DMS153 treated with DMSO at 0.1 percent for 48 hours (cell line): ENCODE data around the gene SLBP.

ENCODE experiments used
- DNase-seq: peaks from one replicate; lab custom pipeline; 2025; ENCODE audit not compliant: unreplicated experiment; lab: John Stamatoyannopoulos, UW

The SLBP gene

GRCh38 chr4:1727117-1728031 lies 15.3 kb upstream of the SLBP start:
- no peak for DNase-seq

GRCh38 chr4:1726146-1726934 lies 14.2 kb upstream of the SLBP start:
- peak; percentile 4 for DNase-seq

DNA sequence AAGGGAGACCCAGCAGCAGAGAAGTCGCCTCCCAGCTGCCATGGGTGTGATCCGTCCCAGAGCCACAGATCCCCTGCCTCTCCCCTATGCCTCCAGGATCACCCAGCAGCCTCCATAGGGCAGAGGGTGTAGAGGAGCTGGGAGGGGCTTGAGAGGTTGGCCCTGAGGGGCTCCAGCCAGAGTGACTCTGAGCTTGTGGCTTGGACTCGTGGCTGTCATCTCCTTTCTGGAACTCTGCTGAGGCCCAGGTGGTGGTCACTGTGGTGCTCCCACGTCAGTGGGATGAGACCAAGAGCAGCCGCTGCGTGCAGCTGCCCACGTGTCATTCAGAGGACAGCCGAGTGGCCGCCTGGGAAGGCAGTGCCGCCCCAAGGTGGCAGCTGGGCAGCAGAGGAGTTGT lies 13.4 kb upstream of the SLBP start:
- no peak for DNase-seq

- DNase-seq: no peak
Observed at GRCh38 chr4:1723131-1723801, 11.1 kb upstream of the SLBP start.

DNA sequence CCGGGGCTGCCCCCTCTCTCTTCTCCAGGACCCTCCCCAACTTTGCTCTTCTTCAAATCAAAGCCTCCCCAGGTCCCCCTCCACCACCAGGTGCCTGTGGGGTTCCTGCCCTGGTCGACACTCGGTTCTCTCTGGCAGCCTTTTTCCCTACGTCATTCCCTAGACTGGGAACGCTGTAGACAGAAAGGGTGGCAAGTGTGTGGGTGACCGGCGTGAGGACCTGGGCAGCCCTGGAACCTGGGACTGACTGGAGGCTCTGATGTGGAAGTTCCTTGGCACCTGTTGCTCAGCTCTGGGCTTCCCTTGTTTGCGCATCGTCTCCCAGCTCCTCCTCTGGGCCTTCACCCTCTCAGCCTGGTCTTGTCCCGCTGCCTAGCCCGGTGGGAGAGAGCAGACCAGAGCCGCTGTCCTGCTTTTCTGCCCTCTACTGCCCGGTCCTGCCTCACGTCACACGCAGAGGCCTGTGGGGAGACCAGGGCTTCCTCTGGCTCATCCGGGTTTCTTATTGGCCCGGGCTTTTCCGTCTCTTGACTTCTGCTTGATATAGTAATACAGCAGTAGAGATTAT lies 10.5 kb upstream of the SLBP start:
- DNase-seq: no peak

DNA sequence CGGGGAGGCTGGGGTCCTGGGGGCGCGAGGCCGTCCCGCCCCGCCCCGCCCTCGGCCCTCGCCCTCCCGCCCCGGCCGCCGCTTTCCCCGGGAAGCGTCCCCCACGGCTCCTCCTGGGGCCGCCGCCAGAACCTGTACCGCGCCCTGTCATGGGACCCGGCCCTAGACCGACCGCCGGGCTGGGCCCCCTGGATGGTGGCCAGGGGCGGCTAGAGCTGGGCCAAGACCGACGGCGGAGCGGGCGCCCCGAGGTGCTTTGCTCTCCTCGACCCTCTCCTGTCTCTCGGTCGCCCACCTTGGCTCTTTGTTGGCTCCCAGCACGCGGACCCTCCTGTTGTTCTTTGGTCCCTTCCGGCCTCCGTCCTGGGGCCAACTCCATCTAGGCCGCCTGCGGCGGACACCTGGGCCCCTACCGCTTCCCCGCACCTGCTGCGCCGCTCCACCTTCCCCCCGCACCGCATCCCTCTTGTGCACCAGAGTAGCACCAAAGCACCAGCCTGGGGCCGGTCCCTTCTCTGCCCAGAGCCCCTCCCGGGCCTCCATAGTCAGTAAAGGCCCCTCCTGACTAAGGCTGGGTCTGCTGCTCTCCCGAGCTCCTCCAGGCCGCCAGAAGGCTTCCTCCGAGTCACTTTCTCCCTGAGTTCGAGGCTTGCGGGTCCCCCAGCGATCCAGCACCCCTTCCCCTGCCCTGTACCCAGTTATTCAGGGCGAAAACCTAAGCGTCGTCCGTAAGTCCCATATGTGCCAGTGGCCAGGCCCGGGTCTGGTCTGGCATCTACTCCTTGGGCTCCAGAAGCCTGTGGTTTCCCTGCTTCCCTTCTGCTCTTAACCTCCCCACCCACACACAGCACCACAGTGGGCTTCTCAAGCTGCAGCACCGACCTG lies 9.8 kb upstream of the SLBP start:
- DNase-seq: no peak

DNA sequence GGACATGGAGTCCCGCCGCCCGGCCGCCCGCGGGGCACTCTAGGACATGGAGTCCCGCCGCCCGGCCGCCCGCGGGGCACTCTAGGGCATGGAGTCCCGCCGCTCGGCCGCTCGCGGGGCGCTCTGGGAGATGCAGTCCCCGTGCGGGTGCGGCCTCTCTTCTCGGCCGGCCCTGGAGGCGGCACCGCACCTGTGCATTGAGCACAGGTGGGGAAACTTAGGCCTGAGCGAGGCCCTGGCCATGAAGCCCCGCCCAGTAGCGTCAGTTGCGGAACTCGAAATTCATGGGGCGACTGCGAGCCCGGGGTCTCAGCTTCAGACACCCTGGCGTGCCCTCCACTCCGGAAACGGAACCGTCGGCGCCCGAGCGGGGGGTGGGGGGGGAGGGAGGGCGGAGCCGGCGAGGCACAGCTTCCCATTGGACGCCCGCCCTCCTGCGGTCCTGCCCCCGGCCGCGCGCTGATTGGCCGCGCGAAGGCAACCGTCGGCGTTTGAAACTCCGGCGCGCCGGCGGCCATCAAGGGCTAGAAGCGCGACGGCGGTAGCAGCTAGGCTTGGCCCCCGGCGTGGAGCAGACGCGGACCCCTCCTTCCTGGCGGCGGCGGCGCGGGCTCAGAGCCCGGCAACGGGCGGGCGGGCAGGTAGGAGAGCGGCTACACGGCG lies 9.0 kb upstream of the SLBP start, which contains the start of the genes TACC3 and TMEM129:
Gene TACC3, plus strand, starts transcription at position 519 of the 663 bp plus-strand sequence. CDS start 1,901 bp downstream, outside the sequence.
Gene TMEM129, minus strand, starts transcription at position 321 of the 663 bp plus-strand sequence. CDS start 486 bp downstream, outside the sequence.
- DNase-seq: peak; percentile 75

- no peak for DNase-seq
Observed at GRCh38 chr4:1720163-1720983, 8.3 kb upstream of the SLBP start.

- no peak for DNase-seq
Observed at GRCh38 chr4:1718095-1718850, 6.2 kb upstream of the SLBP start.

- DNase-seq: no peak
Observed at GRCh38 chr4:1717129-1718094, 5.3 kb upstream of the SLBP start.

GRCh38 chr4:1716065-1716945 lies 4.2 kb upstream of the SLBP start:
- no peak for DNase-seq

GRCh38 chr4:1715002-1715758 lies 3.1 kb upstream of the SLBP start:
- no peak for DNase-seq

DNA sequence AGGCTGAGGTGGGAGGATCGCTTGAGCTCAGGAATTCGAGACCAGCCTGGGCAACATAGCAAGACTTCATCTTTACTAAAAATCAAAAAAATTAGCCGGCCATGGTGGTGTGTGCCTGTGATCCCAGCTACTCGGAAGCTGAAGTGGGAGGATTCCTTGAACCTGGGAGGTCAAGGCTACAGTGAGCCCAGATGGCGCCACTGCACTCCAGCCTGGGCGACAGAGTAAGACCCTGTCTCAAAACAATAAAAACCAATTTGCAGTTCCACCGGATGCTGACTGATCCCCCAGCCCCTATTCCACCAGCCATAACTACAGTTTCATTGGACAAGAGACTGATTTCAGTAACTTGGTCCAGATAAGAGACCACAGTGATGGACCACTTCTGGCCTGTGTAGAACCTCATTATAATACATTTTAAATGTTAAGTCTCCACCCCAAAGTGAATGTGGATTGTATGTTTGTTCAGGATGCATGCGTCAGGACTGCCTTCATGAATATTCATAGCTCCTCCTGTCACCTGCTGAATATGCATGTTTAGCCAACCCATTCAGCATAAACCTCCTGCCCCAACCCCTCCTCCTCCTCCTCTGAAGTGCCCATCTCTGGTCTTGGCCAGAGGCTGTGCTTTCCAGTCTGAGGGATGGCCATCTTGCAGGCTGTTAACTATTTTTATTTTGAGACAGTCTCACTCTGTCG lies 2.3 kb upstream of the SLBP start:
- DNase-seq: no peak
